ENCODE measurements around the gene KRT77.
"Not testable (repeated sequence)": the region's sequence is repeated elsewhere in the genome, so short reads cannot be mapped to it uniquely, and the experiment has no call there.

The KRT77 gene

GRCh38 chr12:52703424-52703823, at the start of gene KRT77:
Gene KRT77, minus strand, starts transcription at chr12:52703524. Its CDS starts 90 bp downstream, at chr12:52703434.
- DNase-seq (ENCODE audit: low read depth) = no peak

GRCh38 chr12:52752516-52752915, 49.2 kb upstream of the KRT77 start:
- DNase-seq (ENCODE audit: low read depth) = no peak

DNA sequence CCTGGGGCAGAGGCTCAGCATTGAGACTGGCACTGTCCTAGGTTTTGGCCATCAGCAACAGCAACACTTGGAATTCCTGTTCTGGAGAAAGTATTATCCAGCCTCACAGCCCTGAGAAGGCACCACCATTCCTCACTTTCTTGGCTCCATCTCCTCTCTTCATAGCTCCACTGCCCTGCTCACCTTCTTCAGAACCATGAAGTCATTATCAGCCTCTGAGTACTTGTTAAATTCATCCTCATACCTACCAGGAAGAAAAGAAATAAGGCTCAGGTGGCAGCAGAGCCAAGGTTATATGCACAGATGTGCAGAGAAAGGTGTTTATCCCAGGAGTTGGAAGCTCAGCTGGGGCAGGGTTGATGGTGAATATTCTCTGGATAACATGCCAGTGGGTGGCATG, 48.5 kb upstream of the KRT77 start:
- no peak for DNase-seq (ENCODE audit: low read depth)

GRCh38 chr12:52750532-52750931, 47.2 kb upstream of the KRT77 start:
- DNase-seq (ENCODE audit: low read depth) = not testable (repeated sequence)

GRCh38 chr12:52749827-52750226, 46.5 kb upstream of the KRT77 start:
- DNase-seq (ENCODE audit: low read depth) = no peak

DNA sequence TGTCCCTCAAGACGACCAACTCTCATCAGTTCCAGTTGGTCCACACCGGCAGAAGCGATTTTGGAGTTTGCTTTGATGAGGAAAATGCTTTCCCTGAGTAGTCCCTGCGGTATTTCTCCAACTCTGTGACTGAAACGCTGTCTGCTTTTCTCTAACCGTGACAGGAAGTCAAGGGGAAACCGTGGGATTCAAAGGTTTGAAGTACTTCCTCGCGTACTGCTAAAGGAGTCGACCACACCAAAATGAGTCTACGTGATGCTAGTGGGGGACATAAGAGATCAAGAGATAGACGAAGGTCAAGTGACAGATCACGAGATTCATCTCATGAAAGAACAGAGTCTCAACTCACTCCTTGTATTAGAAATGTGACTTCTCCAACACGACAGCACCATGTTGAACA, 45.3 kb upstream of the KRT77 start:
- DNase-seq (ENCODE audit: low read depth) = no peak

- no peak for DNase-seq (ENCODE audit: low read depth)
Measured at GRCh38 chr12:52745554-52745953, 42.2 kb upstream of the KRT77 start.

- DNase-seq (ENCODE audit: low read depth) = no peak
Measured at GRCh38 chr12:52744493-52745156, 41.3 kb upstream of the KRT77 start.

- DNase-seq (ENCODE audit: low read depth) = no peak
Measured at GRCh38 chr12:52742822-52743457, 39.6 kb upstream of the KRT77 start.

DNA sequence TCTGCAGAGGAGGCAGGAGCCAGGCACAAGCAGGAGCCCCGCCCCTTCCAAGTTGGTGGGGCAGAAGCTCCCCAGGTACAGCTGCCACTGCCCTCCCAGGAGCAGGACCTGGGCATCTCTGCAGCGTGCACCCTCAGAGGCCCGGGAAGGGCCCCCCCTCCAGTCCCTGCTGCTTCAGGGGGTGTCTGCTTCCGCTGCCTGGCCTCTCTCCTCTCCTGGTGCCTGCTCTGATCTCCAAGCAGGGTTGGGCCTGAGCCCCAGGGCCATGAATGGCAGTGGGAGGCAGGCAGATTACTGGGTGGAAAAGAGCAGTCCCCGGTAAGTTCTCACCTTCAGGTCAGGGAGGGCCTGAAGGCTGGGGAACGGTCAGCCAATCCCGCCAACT, 38.9 kb upstream of the KRT77 start:
- DNase-seq (ENCODE audit: low read depth) = no peak

DNA sequence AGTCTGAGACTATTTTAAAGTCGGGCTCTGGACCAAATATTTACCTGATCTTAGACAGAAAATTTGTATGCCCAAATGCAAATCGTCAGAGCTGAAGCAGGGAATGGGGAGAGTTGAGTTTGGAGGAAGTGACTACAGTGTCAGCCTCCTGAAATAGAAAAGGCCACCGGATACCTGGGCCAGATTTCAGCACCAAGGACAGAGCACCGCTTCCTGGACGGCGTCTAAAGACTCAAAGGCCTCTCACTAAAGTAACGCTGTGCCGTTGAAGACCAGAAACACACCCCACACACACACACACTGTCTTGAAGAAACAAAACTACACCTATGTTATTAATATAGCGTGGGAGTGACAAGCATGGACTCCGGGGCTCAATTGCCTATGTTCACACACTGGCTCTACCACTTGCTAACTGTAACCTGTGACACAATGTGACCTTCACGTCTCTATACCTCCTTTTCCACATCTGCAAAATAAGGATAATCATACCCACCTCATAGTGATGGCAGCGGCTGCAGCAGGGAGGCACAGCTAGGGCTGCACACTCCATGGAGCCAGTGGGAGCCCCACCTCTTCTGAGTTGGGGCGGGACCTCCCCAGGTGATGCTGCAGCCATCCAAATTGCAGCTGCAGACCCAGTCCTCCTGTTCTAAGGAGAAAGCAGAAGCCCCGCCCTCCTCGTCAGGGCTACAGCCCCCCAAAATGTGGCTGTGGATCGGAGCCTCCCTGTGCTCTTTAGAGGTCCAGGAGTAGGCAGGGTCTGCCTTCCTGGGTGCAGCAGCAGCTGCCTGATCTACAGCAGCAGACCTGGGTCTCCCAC, 38.3 kb upstream of the KRT77 start:
- no peak for DNase-seq (ENCODE audit: low read depth)

GRCh38 chr12:52740584-52740983, 37.3 kb upstream of the KRT77 start:
- no peak for DNase-seq (ENCODE audit: low read depth)

DNA sequence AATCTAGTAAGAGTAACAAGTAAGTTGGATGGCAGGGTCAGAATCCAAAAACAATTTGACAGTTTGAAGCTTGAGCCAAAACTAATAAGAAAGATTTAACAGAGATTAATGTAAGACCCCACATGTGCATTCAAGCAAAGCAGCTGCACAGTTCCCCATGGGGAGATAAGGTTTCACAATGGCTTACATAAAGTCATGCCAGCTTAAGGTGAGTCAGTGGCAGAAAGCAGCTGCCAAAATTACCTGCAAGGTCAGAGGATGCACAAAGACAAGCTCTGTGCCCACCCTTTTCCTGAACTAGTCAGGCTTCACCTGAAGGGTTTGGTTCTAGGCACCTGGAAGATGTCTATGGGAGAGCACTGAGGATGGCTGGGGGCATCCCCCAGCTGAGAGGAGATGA, 36.6 kb upstream of the KRT77 start:
- DNase-seq (ENCODE audit: low read depth) = no peak

GRCh38 chr12:52735816-52736632, 32.7 kb upstream of the KRT77 start:
- DNase-seq (ENCODE audit: low read depth) = no peak

DNA sequence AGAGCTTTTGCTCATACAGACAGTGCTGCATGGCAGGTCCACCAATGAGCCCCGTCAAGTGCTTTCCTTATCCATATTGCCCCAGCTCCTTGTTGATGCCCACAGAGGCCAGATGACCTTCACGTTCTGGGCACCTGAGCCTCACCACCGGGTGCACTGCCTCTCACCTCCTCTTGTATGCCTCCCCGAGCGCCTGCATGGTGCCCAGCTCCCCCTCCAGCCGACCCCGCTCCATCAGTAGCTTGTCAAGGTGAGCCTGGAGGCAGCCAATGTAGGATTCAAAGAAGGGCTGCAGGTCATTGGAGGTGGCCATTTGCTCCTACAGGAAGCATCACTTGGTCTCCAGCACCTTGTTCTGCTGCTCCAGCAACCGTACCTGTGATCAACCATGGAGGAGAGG, 31.8 kb upstream of the KRT77 start:
- no peak for DNase-seq (ENCODE audit: low read depth)

GRCh38 chr12:52730793-52731192, 27.5 kb upstream of the KRT77 start:
- no peak for DNase-seq (ENCODE audit: low read depth)

DNA sequence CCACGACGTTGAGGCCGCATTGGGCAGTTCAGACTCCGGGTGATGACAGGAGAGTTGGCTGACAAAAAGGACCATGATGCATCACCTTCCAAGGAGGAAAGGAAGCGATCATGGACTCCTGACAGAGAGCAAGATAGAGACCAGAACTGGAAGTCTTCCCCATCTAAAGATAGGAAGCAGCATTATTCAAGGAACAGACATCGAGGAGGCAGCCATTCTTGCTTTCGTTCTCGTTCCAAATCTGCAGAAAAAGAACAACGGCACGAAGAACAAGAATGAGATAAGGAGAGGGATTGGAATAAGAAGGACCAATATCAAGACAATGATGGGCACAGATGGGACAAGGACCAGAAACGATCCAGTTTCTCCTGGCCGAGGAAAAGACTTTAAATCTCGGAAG, 27.1 kb upstream of the KRT77 start:
- no peak for DNase-seq (ENCODE audit: low read depth)

DNA sequence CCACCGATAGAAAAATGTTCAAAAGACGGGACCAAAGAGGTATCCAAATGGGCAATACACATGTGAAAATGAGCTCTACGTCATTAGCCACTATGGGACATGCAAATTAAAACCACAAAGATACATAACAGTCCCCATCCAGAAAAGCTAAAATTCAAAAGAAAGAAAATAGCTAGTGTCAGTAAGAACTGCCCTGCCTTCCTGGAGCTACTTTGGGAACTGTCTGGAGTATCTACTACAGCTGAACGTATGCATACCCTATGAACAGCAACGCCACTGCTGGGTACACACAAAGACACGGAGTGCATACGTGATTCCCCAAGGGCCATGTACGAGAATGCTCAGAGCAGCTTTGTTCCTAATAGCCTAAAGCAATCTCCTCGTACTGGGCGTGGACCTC, 25.8 kb upstream of the KRT77 start:
- DNase-seq (ENCODE audit: low read depth) = no peak

DNA sequence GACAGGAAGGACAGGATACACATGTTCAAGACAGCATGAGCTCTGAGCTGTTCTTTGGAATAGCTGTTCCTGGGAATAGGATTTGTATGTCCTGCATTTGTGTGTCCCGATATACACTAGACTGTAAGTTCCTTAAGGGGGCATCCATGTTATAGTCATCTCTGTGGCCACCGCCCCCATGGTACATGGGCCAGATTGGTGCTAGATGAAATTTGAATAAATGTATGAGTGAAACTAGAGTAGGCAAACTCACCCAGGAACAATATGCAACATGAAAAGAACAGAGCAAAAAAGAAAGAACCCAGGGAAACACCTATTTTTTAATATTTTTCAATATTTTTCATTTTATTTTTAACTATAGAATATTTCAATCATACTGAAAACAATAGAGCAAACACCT, 25.1 kb upstream of the KRT77 start:
- no peak for DNase-seq (ENCODE audit: low read depth)

DNA sequence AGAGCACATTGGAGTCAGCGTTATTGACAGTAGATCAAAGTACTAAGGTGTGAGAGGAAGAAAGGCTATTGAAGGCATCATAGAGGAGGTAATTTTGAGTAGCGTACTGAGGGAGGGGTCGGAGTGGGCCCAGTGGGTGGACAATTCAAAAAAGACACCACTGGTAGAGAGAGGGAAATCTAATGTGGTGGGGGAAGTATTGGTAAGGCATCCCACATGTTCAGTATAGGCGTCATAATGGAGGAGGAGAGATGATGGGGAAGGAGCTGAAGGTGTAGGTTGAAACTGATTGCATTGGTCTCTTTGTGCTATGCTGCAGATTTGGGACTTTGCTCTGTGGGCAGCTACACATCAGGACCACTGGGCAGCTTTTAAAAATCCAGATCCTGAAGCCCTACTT, 23.7 kb upstream of the KRT77 start:
- no peak for DNase-seq (ENCODE audit: low read depth)

DNA sequence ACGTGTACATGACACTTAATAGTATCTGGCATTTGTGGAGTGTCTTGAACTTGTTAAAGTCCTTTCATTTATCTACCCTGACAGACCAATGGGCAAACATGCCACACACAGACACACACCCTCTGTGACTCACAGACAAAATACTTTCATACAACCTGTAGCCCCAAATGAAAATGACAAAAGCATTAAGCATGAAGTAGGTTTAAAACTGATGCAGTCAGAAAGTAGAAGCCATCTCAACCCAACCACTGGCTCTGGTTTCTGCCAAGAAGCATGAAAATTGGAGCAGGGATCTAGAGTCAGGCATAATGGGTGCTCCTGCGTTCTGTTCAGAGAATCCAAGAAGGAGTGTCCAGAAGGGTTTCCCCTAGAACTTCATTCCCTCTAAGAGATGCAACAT, 23.1 kb upstream of the KRT77 start:
- DNase-seq (ENCODE audit: low read depth) = no peak

GRCh38 chr12:52724384-52724783, 21.1 kb upstream of the KRT77 start:
- no peak for DNase-seq (ENCODE audit: low read depth)

Measured in CMK (cell line).